Right kidney (tissue), 1 donor: Measurements from ENCODE around the gene FHAD1.

Source experiments
- DNase-seq: peaks from one replicate; pipeline ENCODE4 v3.0.0-alpha.2; 2016

The FHAD1 gene

GRCh38 chr1:15401391-15402055 lies 154.5 kb downstream of the FHAD1 start:
- DNase-seq, result no peak

GRCh38 chr1:15402809-15403450 lies 155.9 kb downstream of the FHAD1 start:
- DNase-seq, result no peak

- DNase-seq, result no peak
Measured at GRCh38 chr1:15403962-15404580, 157.0 kb downstream of the FHAD1 start.

GRCh38 chr1:15405106-15405850 lies 158.3 kb downstream of the FHAD1 start:
- no peak for DNase-seq

GRCh38 chr1:15406614-15407559 lies 159.9 kb downstream of the FHAD1 start:
- no peak for DNase-seq

- DNase-seq, result no peak
Measured at GRCh38 chr1:15407580-15407979, 160.6 kb downstream of the FHAD1 start.

- DNase-seq, result peak; percentile 74
Measured at GRCh38 chr1:15408890-15409387, 161.9 kb downstream of the FHAD1 start.

- peak; percentile 77 for DNase-seq
Measured at GRCh38 chr1:15409388-15410222, 162.6 kb downstream of the FHAD1 start, which contains the start of gene EFHD2. TSS of gene EFHD2 (plus strand) at chr1:15409888. CDS start at chr1:15409972, 84 bp downstream.

GRCh38 chr1:15410223-15410883 lies 163.3 kb downstream of the FHAD1 start:
- no peak for DNase-seq

GRCh38 chr1:15410884-15411245 lies 163.8 kb downstream of the FHAD1 start:
- DNase-seq, result no peak

- DNase-seq, result no peak
Measured at GRCh38 chr1:15411593-15412137, 164.6 kb downstream of the FHAD1 start.

GRCh38 chr1:15412175-15412800 lies 165.3 kb downstream of the FHAD1 start:
- no peak for DNase-seq

- no peak for DNase-seq
Measured at GRCh38 chr1:15412843-15413242, 165.8 kb downstream of the FHAD1 start.

GRCh38 chr1:15413563-15414444 lies 166.8 kb downstream of the FHAD1 start:
- no peak for DNase-seq

GRCh38 chr1:15414445-15414983 lies 167.5 kb downstream of the FHAD1 start:
- no peak for DNase-seq

GRCh38 chr1:15417059-15417934 lies 170.3 kb downstream of the FHAD1 start:
- DNase-seq, result no peak
